GM23338 (cell line): Measurements from ENCODE around the gene CNNM3. TPM values are rescaled to one million over a fixed set of nuclear protein-coding genes. Genes with fewer than 3 reads are reported as not detected.

Experiments
- ATAC-seq: fragments of 200-7000 bp; cut with Tn5 transposase; 3 replicates; pipeline ENCODE4 v1.9.1; 2020
- DNase-seq: peaks from one replicate; pipeline ENCODE4 v3.0.0-alpha.2; 2015; ENCODE audit warnings: low spot score
- H2AFZ ChIP-seq: fragments of 200-600 bp; sonication (generic); 2 replicates; pipeline ENCODE4 v1.8.0; 2016; ENCODE audit warnings: antibody characterized with exemption, mild to moderate bottlenecking, moderate library complexity
- H3F3A ChIP-seq: fragments of 200-600 bp; sonication (generic); replicated peaks from 2 replicates; pipeline ENCODE4 v1.8.0; 2017; ENCODE audit warnings: antibody characterized with exemption, mixed run types, low read depth
- H3K27ac ChIP-seq: fragments of 200-600 bp; sonication (generic); 2 replicates; pipeline ENCODE4 v1.6.1; 2016; ENCODE audit warnings: low read depth
- H3K27me3 ChIP-seq: fragments of 200-600 bp; sonication (generic); 2 replicates; pipeline ENCODE4 v1.8.0; 2016; ENCODE audit warnings: mild to moderate bottlenecking, mixed run types, moderate library complexity; ENCODE audit not compliant: insufficient read depth
- H3K36me3 ChIP-seq: fragments of 200-600 bp; sonication (generic); 2 replicates; pipeline ENCODE4 v1.8.0; 2016; ENCODE audit warnings: mild to moderate bottlenecking; ENCODE audit not compliant: insufficient read depth
- H3K4me1 ChIP-seq: fragments of 200-600 bp; sonication (generic); 2 replicates; pipeline ENCODE4 v1.8.0; 2016; ENCODE audit warnings: mild to moderate bottlenecking, moderate library complexity; ENCODE audit not compliant: insufficient read depth
- H3K4me2 ChIP-seq: fragments of 200-600 bp; sonication (generic); 2 replicates; pipeline ENCODE4 v1.7.1; 2017; ENCODE audit warnings: mixed run types
- H3K4me3 ChIP-seq: fragments of 200-600 bp; sonication (generic); 2 replicates; pipeline ENCODE4 v1.6.1; 2016; ENCODE audit warnings: mixed run types
- H3K79me2 ChIP-seq: fragments of 200-600 bp; sonication (generic); replicated peaks from 2 replicates; pipeline ENCODE4 v1.8.0; 2017; ENCODE audit warnings: mild to moderate bottlenecking; ENCODE audit not compliant: insufficient read depth
- H3K9me2 ChIP-seq: fragments of 200-600 bp; sonication (generic); 2 replicates; pipeline ENCODE4 v1.8.0; 2017; ENCODE audit not compliant: insufficient read depth
- H4K20me1 ChIP-seq: fragments of 200-600 bp; sonication (generic); replicated peaks from 2 replicates; pipeline ENCODE4 v1.8.0; 2017; ENCODE audit warnings: mild to moderate bottlenecking; ENCODE audit not compliant: insufficient read depth
- H3K27ac Mint-ChIP-seq: 2 replicates; pipeline ENCODE4 v1.8.0; 2020; ENCODE audit warnings: inconsistent platforms, mild to moderate bottlenecking, moderate library complexity, mixed read lengths
- H3K27me3 Mint-ChIP-seq: 3 replicates; pipeline ENCODE4 v1.8.0; 2022; ENCODE audit warnings: low read depth, mild to moderate bottlenecking, moderate library complexity, mixed read lengths, inconsistent platforms; ENCODE audit not compliant: insufficient read depth, poor library complexity
- H3K36me3 Mint-ChIP-seq: 3 replicates; pipeline ENCODE4 v1.8.0; 2021; ENCODE audit warnings: low read depth, mild to moderate bottlenecking, inconsistent platforms, moderate library complexity, mixed read lengths
- H3K4me1 Mint-ChIP-seq: 3 replicates; pipeline ENCODE4 v1.8.0; 2020; ENCODE audit warnings: mild to moderate bottlenecking, inconsistent platforms, mixed read lengths
- H3K4me3 Mint-ChIP-seq: 3 replicates; pipeline ENCODE4 v1.8.0; 2021; ENCODE audit warnings: moderate library complexity, mild to moderate bottlenecking, inconsistent platforms, mixed read lengths
- H3K9me3 Mint-ChIP-seq: 3 replicates; pipeline ENCODE4 v1.8.0; 2020; ENCODE audit warnings: moderate library complexity, mild to moderate bottlenecking, inconsistent platforms, mixed read lengths
- EZH2 ChIP-seq: fragments of 200-600 bp; sonication (generic); IDR thresholded peaks from one replicate; pipeline ENCODE4 v1.8.0; 2017; ENCODE audit warnings: antibody characterized with exemption, mild to moderate bottlenecking, low read depth; ENCODE audit not compliant: unreplicated experiment
- JUNB ChIP-seq: IDR thresholded peaks from one replicate; pipeline ENCODE4 v1.6.1; 2016; ENCODE audit warnings: antibody characterized with exemption; ENCODE audit not compliant: unreplicated experiment
- NANOG ChIP-seq: IDR thresholded peaks from 2 replicates; pipeline ENCODE4 v1.6.1; 2016; ENCODE audit warnings: antibody characterized with exemption, borderline replicate concordance
- STAT1 ChIP-seq: IDR thresholded peaks from one replicate; pipeline ENCODE4 v1.6.1; 2016; ENCODE audit warnings: antibody characterized with exemption; ENCODE audit not compliant: unreplicated experiment
- polyA plus RNA-seq: library from polyadenylated mRNA; unstranded; fragments of >200 nt; fragmentation: Nextera tagmentation; extraction: Ambion mirVana; gene quantifications from 2 replicates; pipeline ENCODE4 v1.2.1, GENCODE V29; 2016
- total RNA-seq: library from RNA; depleted of rRNA; stranded (reverse); fragments of >200 nt; shearing (Covaris generic); gene quantifications from 2 replicates; pipeline ENCODE4 v1.2.3, GENCODE V29; 2014
- TF ChIP-seq, protein P1 (sequence below): fragments of 250-450 bp; sonication (Bioruptor Pico); IDR thresholded peaks from 2 replicates; pipeline ENCODE4 v1.5.0; 2020; ENCODE audit warnings: mild to moderate bottlenecking, moderate library complexity
- TF ChIP-seq, protein P2 (sequence below), 2 experiments: fragments of 200-600 bp in 1 of 2; sonication (generic) in 1 of 2; conservative IDR thresholded peaks; 2 replicates each; pipeline versions ENCODE4 v1.5.1 to v1.6.1; 2016 to 2017; ENCODE audit warnings: antibody characterized with exemption in 2 of 2, low read depth in 2 of 2, mild to moderate bottlenecking in 2 of 2, moderate library complexity in 1 of 2

The CNNM3 gene
- total and polyA plus RNA-seq, 2 experiments from 2014 or later, result 5.3 to 25.7 TPM

DNA sequence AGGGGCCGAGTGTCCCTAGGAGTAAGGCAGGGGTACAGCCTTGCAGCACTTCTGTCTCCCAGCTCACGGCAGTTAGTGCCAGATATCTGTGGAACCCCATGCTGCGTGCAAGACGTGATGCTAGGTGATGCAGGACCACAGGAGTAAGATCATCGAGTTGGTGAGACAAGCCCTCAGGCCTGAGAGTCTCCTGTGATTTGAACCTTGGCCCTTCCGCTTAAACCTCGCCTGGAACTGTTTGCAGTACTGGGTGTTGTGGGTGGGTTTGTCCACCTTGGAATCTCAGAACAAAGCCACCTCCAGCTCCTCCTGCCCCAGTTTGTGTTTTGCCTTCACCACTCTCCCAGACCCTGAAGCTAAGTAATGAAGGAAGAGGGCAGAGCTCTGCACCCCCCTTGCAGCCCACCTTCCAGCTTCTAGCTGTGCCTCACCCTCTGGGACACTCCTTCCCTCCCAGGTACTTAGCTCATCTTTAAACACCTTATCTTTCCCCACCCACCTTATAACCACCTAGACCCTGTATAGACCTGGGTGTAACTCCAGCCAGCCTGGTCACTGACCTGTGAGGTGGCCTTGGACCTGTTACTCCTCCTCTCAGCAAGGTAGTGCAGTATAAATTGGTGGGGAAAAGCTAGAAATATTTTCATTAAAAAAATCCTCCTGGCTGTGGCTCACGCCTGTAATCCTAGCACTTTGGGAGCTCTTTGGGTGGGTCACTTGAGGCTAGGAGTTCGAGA is 48.8 kb upstream of the CNNM3 start (continued):
- TF ChIP-seq, protein P1, sequence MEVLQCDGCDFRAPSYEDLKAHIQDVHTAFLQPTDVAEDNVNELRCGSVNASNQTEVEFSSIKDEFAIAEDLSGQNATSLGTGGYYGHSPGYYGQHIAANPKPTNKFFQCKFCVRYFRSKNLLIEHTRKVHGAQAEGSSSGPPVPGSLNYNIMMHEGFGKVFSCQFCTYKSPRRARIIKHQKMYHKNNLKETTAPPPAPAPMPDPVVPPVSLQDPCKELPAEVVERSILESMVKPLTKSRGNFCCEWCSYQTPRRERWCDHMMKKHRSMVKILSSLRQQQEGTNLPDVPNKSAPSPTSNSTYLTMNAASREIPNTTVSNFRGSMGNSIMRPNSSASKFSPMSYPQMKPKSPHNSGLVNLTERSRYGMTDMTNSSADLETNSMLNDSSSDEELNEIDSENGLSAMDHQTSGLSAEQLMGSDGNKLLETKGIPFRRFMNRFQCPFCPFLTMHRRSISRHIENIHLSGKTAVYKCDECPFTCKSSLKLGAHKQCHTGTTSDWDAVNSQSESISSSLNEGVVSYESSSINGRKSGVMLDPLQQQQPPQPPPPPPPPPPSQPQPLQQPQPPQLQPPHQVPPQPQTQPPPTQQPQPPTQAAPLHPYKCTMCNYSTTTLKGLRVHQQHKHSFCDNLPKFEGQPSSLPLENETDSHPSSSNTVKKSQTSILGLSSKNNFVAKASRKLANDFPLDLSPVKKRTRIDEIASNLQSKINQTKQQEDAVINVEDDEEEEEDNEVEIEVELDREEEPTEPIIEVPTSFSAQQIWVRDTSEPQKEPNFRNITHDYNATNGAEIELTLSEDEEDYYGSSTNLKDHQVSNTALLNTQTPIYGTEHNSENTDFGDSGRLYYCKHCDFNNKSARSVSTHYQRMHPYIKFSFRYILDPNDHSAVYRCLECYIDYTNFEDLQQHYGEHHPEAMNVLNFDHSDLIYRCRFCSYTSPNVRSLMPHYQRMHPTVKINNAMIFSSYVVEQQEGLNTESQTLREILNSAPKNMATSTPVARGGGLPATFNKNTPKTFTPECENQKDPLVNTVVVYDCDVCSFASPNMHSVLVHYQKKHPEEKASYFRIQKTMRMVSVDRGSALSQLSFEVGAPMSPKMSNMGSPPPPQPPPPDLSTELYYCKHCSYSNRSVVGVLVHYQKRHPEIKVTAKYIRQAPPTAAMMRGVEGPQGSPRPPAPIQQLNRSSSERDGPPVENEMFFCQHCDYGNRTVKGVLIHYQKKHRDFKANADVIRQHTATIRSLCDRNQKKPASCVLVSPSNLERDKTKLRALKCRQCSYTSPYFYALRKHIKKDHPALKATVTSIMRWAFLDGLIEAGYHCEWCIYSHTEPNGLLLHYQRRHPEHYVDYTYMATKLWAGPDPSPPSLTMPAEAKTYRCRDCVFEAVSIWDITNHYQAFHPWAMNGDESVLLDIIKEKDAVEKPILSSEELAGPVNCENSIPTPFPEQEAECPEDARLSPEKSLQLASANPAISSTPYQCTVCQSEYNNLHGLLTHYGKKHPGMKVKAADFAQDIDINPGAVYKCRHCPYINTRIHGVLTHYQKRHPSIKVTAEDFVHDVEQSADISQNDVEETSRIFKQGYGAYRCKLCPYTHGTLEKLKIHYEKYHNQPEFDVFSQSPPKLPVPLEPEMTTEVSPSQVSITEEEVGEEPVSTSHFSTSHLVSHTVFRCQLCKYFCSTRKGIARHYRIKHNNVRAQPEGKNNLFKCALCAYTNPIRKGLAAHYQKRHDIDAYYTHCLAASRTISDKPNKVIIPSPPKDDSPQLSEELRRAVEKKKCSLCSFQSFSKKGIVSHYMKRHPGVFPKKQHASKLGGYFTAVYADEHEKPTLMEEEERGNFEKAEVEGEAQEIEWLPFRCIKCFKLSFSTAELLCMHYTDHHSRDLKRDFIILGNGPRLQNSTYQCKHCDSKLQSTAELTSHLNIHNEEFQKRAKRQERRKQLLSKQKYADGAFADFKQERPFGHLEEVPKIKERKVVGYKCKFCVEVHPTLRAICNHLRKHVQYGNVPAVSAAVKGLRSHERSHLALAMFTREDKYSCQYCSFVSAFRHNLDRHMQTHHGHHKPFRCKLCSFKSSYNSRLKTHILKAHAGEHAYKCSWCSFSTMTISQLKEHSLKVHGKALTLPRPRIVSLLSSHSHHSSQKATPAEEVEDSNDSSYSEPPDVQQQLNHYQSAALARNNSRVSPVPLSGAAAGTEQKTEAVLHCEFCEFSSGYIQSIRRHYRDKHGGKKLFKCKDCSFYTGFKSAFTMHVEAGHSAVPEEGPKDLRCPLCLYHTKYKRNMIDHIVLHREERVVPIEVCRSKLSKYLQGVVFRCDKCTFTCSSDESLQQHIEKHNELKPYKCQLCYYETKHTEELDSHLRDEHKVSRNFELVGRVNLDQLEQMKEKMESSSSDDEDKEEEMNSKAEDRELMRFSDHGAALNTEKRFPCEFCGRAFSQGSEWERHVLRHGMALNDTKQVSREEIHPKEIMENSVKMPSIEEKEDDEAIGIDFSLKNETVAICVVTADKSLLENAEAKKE (CRISPR knock-in tag), result no peak
- no peak for TF ChIP-seq NANOG

DNA sequence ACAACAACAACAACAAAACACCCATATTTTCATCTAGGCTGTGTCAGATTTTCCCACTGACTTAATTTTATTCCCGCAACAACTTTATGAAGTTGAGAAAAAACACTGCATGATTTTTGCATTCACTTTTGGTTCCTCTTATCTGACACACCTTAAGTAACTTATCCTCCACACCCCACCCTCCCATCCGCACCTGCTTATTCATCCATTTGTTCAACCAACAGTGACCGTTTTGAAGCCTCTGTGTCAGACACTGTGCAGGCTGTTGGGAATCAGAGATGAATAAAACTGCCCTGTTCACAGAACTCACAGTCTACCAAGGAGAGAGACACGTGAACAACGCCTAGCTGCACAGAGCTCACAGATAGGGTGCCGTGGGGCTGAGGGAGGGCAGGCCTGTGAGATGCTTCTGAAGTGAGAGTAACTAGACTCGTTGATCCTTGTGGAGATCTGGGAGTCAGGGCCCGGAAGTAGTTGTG is 47.9 kb upstream of the CNNM3 start:
- H3K27me3 ChIP-seq, result no peaks in the 10 kb centered on the region; the same call in 1 of the 2 replicates
- Mint-ChIP-seq H3K36me3 (no peaks in the 10 kb centered on the region), H3K27ac (no peak overlapping the region), H3K27me3 (peaks cover 7% of the 10 kb centered on the region), H3K4me3 (no peak overlapping the region; the same call in 2 of the 3 replicates), H3K4me1 (peaks cover 32% of the 10 kb centered on the region), H3K9me3 (no peaks in the 10 kb centered on the region)
- H3K4me3 ChIP-seq, result no peak overlapping the region
- peaks cover 29% of the 10 kb centered on the region for H3K79me2 ChIP-seq
- ATAC-seq (no peak), DNase-seq (no peak)
- H3K36me3 ChIP-seq, result no peaks in the 10 kb centered on the region
- H3K4me1 ChIP-seq, result peaks cover 17% of the 10 kb centered on the region
- no peak overlapping the region for H3K4me2 ChIP-seq
- no peak overlapping the region for H2AFZ ChIP-seq
- no peaks in the 10 kb centered on the region for H3K9me2 ChIP-seq
- no peak overlapping the region for H3K27ac ChIP-seq
- H4K20me1 ChIP-seq, result peaks cover 4% of the 10 kb centered on the region; the same call in 1 of the 2 replicates
- H3F3A ChIP-seq, result 0 out of 2 replicates have a peak, but pooled peaks cover 7% of the 10 kb centered on the region
- TF ChIP-seq STAT1, result no peak
- TF ChIP-seq, protein P2, sequence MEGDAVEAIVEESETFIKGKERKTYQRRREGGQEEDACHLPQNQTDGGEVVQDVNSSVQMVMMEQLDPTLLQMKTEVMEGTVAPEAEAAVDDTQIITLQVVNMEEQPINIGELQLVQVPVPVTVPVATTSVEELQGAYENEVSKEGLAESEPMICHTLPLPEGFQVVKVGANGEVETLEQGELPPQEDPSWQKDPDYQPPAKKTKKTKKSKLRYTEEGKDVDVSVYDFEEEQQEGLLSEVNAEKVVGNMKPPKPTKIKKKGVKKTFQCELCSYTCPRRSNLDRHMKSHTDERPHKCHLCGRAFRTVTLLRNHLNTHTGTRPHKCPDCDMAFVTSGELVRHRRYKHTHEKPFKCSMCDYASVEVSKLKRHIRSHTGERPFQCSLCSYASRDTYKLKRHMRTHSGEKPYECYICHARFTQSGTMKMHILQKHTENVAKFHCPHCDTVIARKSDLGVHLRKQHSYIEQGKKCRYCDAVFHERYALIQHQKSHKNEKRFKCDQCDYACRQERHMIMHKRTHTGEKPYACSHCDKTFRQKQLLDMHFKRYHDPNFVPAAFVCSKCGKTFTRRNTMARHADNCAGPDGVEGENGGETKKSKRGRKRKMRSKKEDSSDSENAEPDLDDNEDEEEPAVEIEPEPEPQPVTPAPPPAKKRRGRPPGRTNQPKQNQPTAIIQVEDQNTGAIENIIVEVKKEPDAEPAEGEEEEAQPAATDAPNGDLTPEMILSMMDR (conservative IDR thresholded peaks at IDR 0.05; ENCODE audit: low read depth in 2 of 2), result no peak
- TF ChIP-seq, protein P1 (CRISPR knock-in tag), result no peak
- TF ChIP-seq JUNB, result no peak
- no peak for TF ChIP-seq EZH2
- no peak for TF ChIP-seq NANOG
